GM19043 (cell line): ENCODE results near the gene BCLAF1.
"Not testable (repeated sequence)": the region's sequence is repeated elsewhere in the genome, so short reads cannot be mapped to it uniquely, and the experiment has no call there.

Experiments used
- ATAC-seq: cut with Tn5 transposase; IDR thresholded peaks from one replicate; pipeline ENCODE4 v1.9.1; 2021; ENCODE audit warnings: low read depth; ENCODE audit not compliant: unreplicated experiment

The BCLAF1 gene

DNA sequence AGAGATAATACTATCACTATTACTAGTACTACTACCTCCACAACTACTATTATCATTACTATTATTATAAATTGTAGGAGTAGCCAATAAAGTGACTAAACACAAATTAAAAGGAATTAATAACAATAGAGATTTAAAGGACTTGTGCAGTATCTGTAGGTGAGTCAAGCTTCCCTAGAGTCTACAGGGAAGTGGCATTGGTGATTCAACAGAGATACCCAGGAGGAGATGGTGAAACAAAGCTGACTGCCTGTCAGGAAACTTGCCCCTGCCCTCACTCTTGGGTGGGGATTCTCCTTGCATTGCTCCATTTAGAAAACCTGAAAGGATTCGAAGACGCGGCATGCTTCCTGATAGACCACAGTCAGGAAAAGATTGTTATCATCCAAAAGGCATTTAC lies 23.3 kb upstream of the BCLAF1 start:
- no peak for ATAC-seq

- no peak for ATAC-seq
Measured at GRCh38 chr6:136309729-136310311, 20.2 kb upstream of the BCLAF1 start.

- ATAC-seq: no peak
Measured at GRCh38 chr6:136309171-136309570, 19.5 kb upstream of the BCLAF1 start.

DNA sequence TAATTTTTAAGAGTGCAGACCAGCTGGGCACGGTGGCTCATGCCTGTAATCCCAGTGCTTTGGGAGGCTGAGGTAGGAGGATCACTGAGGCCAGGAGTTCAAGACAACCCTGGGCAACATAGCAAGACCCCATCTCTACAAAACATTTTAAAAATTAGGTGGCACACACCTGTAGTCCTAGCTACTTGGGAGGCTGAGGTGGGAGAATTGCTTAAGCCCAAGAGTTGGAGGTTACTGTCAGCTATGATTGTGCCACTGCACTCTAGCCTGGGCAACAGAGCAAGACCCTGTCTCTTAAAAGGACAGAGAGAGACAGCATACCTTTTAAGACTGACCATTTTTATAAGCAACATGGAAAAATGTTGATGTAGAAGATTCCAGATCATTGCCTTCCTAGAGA lies 18.8 kb upstream of the BCLAF1 start:
- ATAC-seq: not testable (repeated sequence)

- ATAC-seq: no peak
Measured at GRCh38 chr6:136307351-136307750, 17.7 kb upstream of the BCLAF1 start.

DNA sequence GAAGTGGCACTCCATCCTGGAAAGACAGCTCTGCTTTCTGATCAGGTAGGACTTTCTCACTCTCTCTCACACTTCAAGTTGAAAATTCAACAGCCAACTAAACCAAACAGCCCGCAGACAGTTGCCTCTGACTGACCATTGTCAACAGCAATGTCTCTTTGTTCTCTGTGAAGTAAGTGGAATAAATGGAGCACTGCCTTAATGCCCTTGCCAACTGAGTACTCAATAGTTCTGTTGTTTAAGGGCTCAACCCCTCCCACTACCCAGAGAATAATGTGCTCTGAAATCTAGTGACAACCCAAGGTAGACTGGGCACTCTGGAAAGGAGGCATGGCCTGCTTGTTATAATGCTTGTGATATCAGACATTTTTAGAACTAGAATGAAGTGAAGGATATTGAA lies 16.8 kb upstream of the BCLAF1 start:
- ATAC-seq: no peak

- ATAC-seq: no peak
Measured at GRCh38 chr6:136304410-136304809, 14.8 kb upstream of the BCLAF1 start.

DNA sequence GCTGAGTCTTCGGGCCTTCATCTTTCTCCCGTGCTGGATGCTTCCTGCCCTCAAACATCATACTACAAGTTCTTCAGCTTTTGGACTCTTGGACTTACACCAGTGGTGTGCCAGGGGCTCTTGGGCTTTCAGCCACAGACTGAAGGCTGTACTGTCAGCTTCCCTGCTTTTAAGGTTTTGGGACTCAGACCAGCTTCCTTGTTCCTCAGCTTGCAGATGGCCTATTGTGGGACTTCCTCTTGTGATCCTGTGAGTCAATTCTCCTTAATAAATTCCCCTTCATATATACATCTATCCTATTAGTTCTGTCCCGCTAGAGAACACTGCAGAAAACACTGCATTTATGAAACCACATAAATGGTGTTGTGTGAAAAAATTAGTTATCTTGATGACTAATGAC lies 13.9 kb upstream of the BCLAF1 start:
- ATAC-seq: no peak

- no peak for ATAC-seq
Measured at GRCh38 chr6:136294621-136295020, 5.0 kb upstream of the BCLAF1 start.

GRCh38 chr6:136290410-136291010 lies 864 bp upstream of the BCLAF1 start:
- peak; percentile 29 for ATAC-seq

- ATAC-seq: peak; percentile 34
Measured at GRCh38 chr6:136289327-136289578, 393 bp downstream of the BCLAF1 start.

- ATAC-seq: peak; percentile 18
Measured at GRCh38 chr6:136288566-136289326, 900 bp downstream of the BCLAF1 start.

DNA sequence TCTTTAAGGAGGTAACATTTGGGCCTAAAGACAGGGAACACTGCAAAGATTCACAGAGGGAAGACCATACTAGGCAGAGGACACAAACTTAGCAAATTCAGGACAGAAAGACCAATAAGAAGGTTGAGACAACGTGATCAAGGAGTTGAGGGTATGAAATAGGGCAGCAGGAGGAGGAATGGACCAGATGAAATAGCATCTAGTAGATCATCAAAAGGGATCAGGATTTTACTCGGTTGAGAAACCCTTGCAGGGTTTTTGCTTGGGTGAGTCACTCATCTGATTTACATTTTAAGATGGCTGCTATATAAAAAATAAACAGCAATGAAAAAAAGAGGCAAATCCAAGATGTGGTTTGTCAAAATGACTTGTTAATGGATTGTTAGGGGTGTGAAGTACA lies 4.7 kb downstream of the BCLAF1 start:
- no peak for ATAC-seq

- no peak for ATAC-seq
Measured at GRCh38 chr6:136282906-136283305, 6.7 kb downstream of the BCLAF1 start.

- no peak for ATAC-seq
Measured at GRCh38 chr6:136280032-136280609, 9.5 kb downstream of the BCLAF1 start.

DNA sequence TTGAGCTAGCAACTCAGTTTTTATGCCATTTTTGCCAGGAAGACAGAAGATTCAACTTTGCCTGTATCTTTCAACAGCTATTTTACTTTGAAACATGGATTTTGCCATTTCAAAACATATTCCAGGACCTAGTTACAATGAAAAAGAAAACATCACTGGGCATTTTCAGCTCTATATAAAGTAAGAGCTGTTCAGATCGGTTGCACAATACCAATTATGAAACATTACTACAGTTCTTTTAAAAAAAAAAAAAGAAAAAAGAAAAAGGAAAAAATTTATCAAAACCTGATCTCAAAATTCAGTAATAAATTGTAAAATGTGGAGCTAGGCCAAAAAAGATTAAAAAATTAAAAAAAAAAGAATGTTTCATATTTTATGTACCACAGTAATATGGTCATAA lies 15.6 kb downstream of the BCLAF1 start:
- ATAC-seq: no peak

DNA sequence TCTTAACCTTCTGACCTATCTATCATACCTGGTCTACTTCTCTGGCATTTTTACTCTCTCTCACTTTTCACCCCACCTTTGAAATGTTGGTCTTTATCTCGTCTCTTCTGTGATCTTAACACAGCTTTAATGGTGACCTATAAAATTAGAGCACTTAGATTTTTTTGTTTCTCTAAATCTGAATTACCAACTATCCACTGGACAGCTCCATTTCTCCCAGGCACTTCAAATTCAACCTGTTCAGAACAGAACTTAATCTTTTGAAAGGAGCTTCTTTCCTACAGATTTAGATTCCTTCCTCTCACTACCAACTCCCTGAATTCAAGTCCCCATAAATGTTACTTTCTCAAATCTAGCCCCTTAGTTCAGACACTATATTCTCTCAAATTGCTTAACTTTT lies 24.5 kb downstream of the BCLAF1 start:
- ATAC-seq: no peak

DNA sequence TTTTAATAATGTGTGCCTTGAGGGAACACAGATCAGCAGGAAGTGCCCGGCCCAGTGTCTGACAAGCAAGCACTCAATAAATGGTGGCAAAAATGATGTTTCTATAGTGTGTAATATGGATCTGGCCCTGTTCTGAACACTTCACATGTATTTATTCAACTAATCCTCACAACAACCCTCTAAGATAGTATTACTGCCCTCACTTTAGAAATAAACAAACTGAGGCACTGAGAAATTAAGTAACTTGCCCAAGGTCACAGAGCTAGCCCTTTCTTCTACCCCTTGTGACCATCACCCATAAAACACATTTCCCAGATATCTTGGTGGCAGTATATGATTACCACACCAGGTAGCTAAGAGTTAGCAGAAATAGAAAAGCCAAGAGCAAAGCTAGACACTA lies 26.7 kb downstream of the BCLAF1 start:
- no peak for ATAC-seq

- ATAC-seq: no peak
Measured at GRCh38 chr6:136254851-136255466, 34.7 kb downstream of the BCLAF1 start.

GRCh38 chr6:136253734-136254133 lies 35.9 kb downstream of the BCLAF1 start:
- no peak for ATAC-seq

DNA sequence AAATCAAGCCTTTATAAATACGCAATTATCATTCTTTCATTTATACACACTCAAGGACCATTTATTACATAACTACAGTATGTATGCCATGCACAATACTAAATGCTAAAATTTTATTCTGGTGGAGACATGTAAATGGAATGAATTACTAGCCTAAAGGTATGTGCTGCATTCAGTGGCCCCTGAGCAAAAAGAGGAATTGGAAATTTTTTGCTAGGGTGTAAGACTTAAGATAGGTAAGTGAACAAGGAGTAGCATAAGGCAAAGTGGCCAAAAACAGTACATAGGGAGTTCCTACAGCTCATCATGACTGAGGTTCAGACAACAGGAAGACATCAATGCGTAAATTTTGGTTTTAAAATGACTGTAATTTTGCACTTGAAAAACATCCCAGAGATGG lies 37.2 kb downstream of the BCLAF1 start:
- no peak for ATAC-seq

DNA sequence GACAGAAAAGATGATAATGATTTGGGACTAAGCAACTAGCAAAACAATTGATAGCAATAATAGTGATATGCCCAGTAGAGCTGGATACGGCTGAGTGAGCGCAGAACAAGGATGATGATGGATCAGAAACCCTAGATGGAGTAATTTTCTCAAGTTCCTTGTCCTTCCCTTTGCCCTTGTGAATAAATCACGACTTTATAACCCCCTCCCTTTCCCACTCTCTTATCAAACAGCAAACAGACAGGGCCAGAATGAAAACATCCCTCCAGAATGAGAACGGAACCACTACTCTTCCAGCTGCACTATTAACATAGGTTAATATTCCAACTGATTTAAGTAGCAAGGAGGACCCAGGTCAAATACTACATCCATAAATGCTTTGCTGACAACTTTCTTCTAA lies 38.3 kb downstream of the BCLAF1 start:
- ATAC-seq: no peak
